Activated naive CD8-positive, alpha-beta T cell treated with anti-CD3 and anti-CD28 coated beads, Interleukin-2, amount 10 ng/mL, durations not matched to agents 7 days and 5 days (primary cell): ENCODE measurements around the gene LDLRAD4. TPM values are rescaled to one million over a fixed set of nuclear protein-coding genes. Genes with fewer than 3 reads are reported as not detected.

Experiments
- ATAC-seq: fragments of 150-1000 bp; cut with Tn5 transposase; one replicate; pipeline ENCODE4 v1.10.0; 2021; ENCODE audit warnings: low read depth, moderate library complexity
- POLR2A ChIA-PET: fragments of 350-600 bp; sonication (Branson Sonifier 250); formaldehyde crosslinking; loops from one replicate; lab custom pipeline; 2021; ENCODE audit warnings: antibody characterized with exemption; lab: Charles Lee
- DNase-seq: peaks from one replicate; pipeline ENCODE4 v3.0.0; 2021
- H3K27ac Mint-ChIP-seq: one replicate; pipeline ENCODE4 v1.8.0; 2022; ENCODE audit warnings: mild to moderate bottlenecking, mixed read lengths
- H3K27me3 Mint-ChIP-seq: one replicate; pipeline ENCODE4 v1.8.0; 2022; ENCODE audit warnings: mild to moderate bottlenecking, moderate library complexity, mixed read lengths
- H3K36me3 Mint-ChIP-seq: one replicate; pipeline ENCODE4 v1.8.0; 2021; ENCODE audit warnings: mild to moderate bottlenecking, mixed read lengths
- H3K4me1 Mint-ChIP-seq: one replicate; pipeline ENCODE4 v1.8.0; 2021; ENCODE audit warnings: mixed read lengths
- H3K4me3 Mint-ChIP-seq: one replicate; pipeline ENCODE4 v1.8.0; 2022; ENCODE audit warnings: mild to moderate bottlenecking, moderate library complexity, mixed read lengths
- H3K9me3 Mint-ChIP-seq: one replicate; pipeline ENCODE4 v1.8.0; 2021; ENCODE audit warnings: mixed read lengths
- total RNA-seq, 2 experiments: library from RNA; stranded (reverse); gene quantifications; one replicate each; pipeline ENCODE4 v1.2.3, GENCODE V29; 2021

LDLRAD4 gene
- total RNA-seq, 2 experiments from 2014 or later: 40.3 to 44.3 TPM

GRCh38 chr18:13516855-13517254 is 298.3 kb downstream of the LDLRAD4 start:
- POLR2A ChIA-PET: no interaction called here
- H3K27ac Mint-ChIP-seq: no peak overlapping the region
- H3K4me1 Mint-ChIP-seq: peaks cover 9% of the 10 kb centered on the region
- no peak overlapping the region for H3K4me3 Mint-ChIP-seq
- no peak for ATAC-seq
- H3K27me3 Mint-ChIP-seq: no peaks in the 10 kb centered on the region
- no peak for DNase-seq
- H3K9me3 Mint-ChIP-seq: peaks cover 3% of the 10 kb centered on the region
- peaks cover 29% of the 10 kb centered on the region for H3K36me3 Mint-ChIP-seq

DNA sequence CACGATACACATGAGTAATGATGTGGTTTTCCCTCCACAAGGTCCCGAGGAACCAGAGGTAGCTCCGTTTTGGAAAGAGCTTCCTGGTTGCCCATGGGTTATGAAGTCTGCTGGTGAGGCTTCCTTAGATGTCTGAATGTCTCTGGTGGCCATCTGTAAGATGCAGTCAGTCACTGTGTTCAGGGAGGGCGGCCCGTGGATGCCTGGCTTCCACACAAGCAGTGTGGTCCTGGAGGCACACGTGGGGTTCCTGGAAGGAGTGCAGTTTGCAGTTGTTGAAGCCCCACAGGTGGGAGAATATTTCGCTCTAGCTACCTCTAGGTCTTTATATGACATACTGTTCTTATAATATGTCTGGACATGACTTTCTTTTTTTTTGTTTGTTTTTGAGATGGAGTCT is 298.8 kb downstream of the LDLRAD4 start:
- no peak for ATAC-seq
- POLR2A ChIA-PET: no interaction called here
- peaks cover 3% of the 10 kb centered on the region for H3K9me3 Mint-ChIP-seq
- no peak overlapping the region for H3K27ac Mint-ChIP-seq
- no peak for DNase-seq
- H3K4me1 Mint-ChIP-seq: peaks cover 4% of the 10 kb centered on the region
- peaks cover 29% of the 10 kb centered on the region for H3K36me3 Mint-ChIP-seq
- no peaks in the 10 kb centered on the region for H3K27me3 Mint-ChIP-seq
- H3K4me3 Mint-ChIP-seq: no peak overlapping the region

GRCh38 chr18:13518382-13518781 is 299.8 kb downstream of the LDLRAD4 start:
- peaks cover 29% of the 10 kb centered on the region for H3K36me3 Mint-ChIP-seq
- no peak for ATAC-seq
- H3K9me3 Mint-ChIP-seq: peaks cover 3% of the 10 kb centered on the region
- DNase-seq: no peak
- H3K4me3 Mint-ChIP-seq: no peak overlapping the region
- H3K27ac Mint-ChIP-seq: no peak overlapping the region
- H3K27me3 Mint-ChIP-seq: no peaks in the 10 kb centered on the region
- H3K4me1 Mint-ChIP-seq: no peaks in the 10 kb centered on the region
- POLR2A ChIA-PET: interaction anchor here (0.9 kb wide), 1 partner anchor 16 kb away, joined by 3 read pairs; no protein-coding TSS in a partner anchor

GRCh38 chr18:13520306-13520705 is 301.7 kb downstream of the LDLRAD4 start:
- POLR2A ChIA-PET: no interaction called here
- no peaks in the 10 kb centered on the region for H3K4me1 Mint-ChIP-seq
- peaks cover 3% of the 10 kb centered on the region for H3K9me3 Mint-ChIP-seq
- DNase-seq (no peak), ATAC-seq (no peak)
- H3K36me3 Mint-ChIP-seq: peaks cover 32% of the 10 kb centered on the region
- H3K27me3 Mint-ChIP-seq: no peaks in the 10 kb centered on the region
- no peak overlapping the region for H3K4me3 Mint-ChIP-seq
- H3K27ac Mint-ChIP-seq: no peak overlapping the region

- POLR2A ChIA-PET: no interaction called here
- no peak overlapping the region for H3K4me3 Mint-ChIP-seq
- H3K9me3 Mint-ChIP-seq: peaks cover 3% of the 10 kb centered on the region
- H3K27ac Mint-ChIP-seq: no peak overlapping the region
- DNase-seq: no peak
- no peaks in the 10 kb centered on the region for H3K27me3 Mint-ChIP-seq
- ATAC-seq: no peak
- H3K36me3 Mint-ChIP-seq: peaks cover 32% of the 10 kb centered on the region
- no peaks in the 10 kb centered on the region for H3K4me1 Mint-ChIP-seq
These were observed 302.2 kb downstream of the LDLRAD4 start for GRCh38 chr18:13520741-13521140.

GRCh38 chr18:13521418-13521817 is 302.9 kb downstream of the LDLRAD4 start:
- Mint-ChIP-seq H3K27me3 (no peaks in the 10 kb centered on the region), H3K9me3 (peaks cover 3% of the 10 kb centered on the region), H3K4me3 (no peak overlapping the region), H3K27ac (no peak overlapping the region), H3K36me3 (peaks cover 28% of the 10 kb centered on the region), H3K4me1 (no peaks in the 10 kb centered on the region)
- POLR2A ChIA-PET: no interaction called here
- no peak for ATAC-seq
- no peak for DNase-seq

DNA sequence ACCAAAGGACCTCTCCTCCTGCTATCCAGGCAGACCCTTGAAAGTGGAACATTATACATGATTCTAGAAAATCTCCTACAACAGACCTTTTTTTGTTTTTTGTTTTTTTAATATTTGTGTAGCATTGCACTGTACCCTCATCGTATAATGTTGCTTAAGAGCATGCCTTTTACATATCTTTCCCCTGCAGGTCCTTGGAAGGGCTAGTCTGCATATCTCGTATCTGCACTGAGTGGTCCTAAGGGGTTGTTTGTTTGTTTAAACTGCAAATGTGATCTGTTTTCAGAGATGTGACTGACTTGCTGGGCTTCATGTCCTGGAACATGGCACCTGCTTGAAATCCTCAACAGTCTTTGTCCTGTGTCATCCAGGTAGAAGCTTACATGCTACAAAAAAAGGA is 303.7 kb downstream of the LDLRAD4 start:
- POLR2A ChIA-PET: no interaction called here
- no peak overlapping the region for H3K4me3 Mint-ChIP-seq
- DNase-seq: no peak

GRCh38 chr18:13522861-13523660 is 304.5 kb downstream of the LDLRAD4 start:
- peaks cover 1% of the 10 kb centered on the region for H3K9me3 Mint-ChIP-seq
- H3K27ac Mint-ChIP-seq: no peak overlapping the region
- H3K36me3 Mint-ChIP-seq: peaks cover 17% of the 10 kb centered on the region
- DNase-seq (no peak), ATAC-seq (no peak)
- no peak overlapping the region for H3K4me3 Mint-ChIP-seq
- POLR2A ChIA-PET: no interaction called here
- H3K4me1 Mint-ChIP-seq: no peaks in the 10 kb centered on the region
- H3K27me3 Mint-ChIP-seq: no peaks in the 10 kb centered on the region

More for the DNA sequence above, 303.7 kb downstream of the LDLRAD4 start:
- Mint-ChIP-seq H3K27ac (no peak overlapping the region), H3K4me1 (no peaks in the 10 kb centered on the region), H3K27me3 (no peaks in the 10 kb centered on the region), H3K36me3 (peaks cover 24% of the 10 kb centered on the region), H3K9me3 (peaks cover 3% of the 10 kb centered on the region)
- no peak for ATAC-seq

- no peaks in the 10 kb centered on the region for H3K4me1 Mint-ChIP-seq
- POLR2A ChIA-PET: no interaction called here
- no peak overlapping the region for H3K4me3 Mint-ChIP-seq
- no peak overlapping the region for H3K27ac Mint-ChIP-seq
- ATAC-seq: no peak
- H3K27me3 Mint-ChIP-seq: no peaks in the 10 kb centered on the region
- no peaks in the 10 kb centered on the region for H3K9me3 Mint-ChIP-seq
- no peak for DNase-seq
- H3K36me3 Mint-ChIP-seq: peaks cover 10% of the 10 kb centered on the region
These were observed 305.5 kb downstream of the LDLRAD4 start for GRCh38 chr18:13524054-13524453.

DNA sequence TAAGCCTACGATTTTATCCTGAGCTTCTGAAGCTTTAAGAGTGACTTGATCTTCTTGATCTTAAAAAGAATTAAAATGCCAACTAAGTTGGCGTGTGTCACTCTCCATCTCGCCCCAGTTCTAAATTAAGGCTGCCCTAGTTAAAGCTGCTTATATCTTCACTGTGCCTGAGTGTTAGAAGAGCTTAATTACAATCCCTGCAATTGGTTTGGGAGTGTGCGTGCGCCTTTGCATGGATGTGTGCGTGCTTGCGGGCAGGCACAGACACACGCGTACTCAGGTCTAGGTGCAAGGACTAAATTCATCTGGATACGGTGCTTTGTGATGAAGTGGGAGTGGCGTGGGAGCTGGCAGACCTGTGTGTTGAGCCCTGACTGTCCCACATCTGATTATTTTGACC is 306.3 kb downstream of the LDLRAD4 start:
- DNase-seq: no peak
- peaks cover 3% of the 10 kb centered on the region for H3K4me1 Mint-ChIP-seq
- no peak overlapping the region for H3K4me3 Mint-ChIP-seq
- ATAC-seq: no peak
- no peak overlapping the region for H3K27ac Mint-ChIP-seq
- POLR2A ChIA-PET: no interaction called here
- no peaks in the 10 kb centered on the region for H3K9me3 Mint-ChIP-seq
- H3K27me3 Mint-ChIP-seq: no peaks in the 10 kb centered on the region
- peaks cover 8% of the 10 kb centered on the region for H3K36me3 Mint-ChIP-seq

GRCh38 chr18:13525381-13526029 is 306.9 kb downstream of the LDLRAD4 start:
- ATAC-seq (no peak), DNase-seq (no peak)
- POLR2A ChIA-PET: no interaction called here
- no peak overlapping the region for H3K4me3 Mint-ChIP-seq
- peaks cover 8% of the 10 kb centered on the region for H3K36me3 Mint-ChIP-seq
- H3K4me1 Mint-ChIP-seq: peaks cover 3% of the 10 kb centered on the region
- H3K9me3 Mint-ChIP-seq: no peaks in the 10 kb centered on the region
- no peaks in the 10 kb centered on the region for H3K27me3 Mint-ChIP-seq
- no peak overlapping the region for H3K27ac Mint-ChIP-seq

GRCh38 chr18:13526519-13526918 is 308.0 kb downstream of the LDLRAD4 start:
- Mint-ChIP-seq H3K4me1 (peaks cover 3% of the 10 kb centered on the region), H3K27ac (no peak overlapping the region), H3K9me3 (no peaks in the 10 kb centered on the region), H3K4me3 (no peak overlapping the region), H3K36me3 (peaks cover 8% of the 10 kb centered on the region), H3K27me3 (no peaks in the 10 kb centered on the region)
- POLR2A ChIA-PET: no interaction called here
- DNase-seq (no peak), ATAC-seq (no peak)

GRCh38 chr18:13527256-13527655 is 308.7 kb downstream of the LDLRAD4 start:
- DNase-seq (no peak), ATAC-seq (no peak)
- Mint-ChIP-seq H3K9me3 (no peaks in the 10 kb centered on the region), H3K27me3 (no peaks in the 10 kb centered on the region), H3K36me3 (peaks cover 10% of the 10 kb centered on the region), H3K27ac (no peak overlapping the region), H3K4me3 (no peak overlapping the region), H3K4me1 (peaks cover 4% of the 10 kb centered on the region)
- POLR2A ChIA-PET: no interaction called here

DNA sequence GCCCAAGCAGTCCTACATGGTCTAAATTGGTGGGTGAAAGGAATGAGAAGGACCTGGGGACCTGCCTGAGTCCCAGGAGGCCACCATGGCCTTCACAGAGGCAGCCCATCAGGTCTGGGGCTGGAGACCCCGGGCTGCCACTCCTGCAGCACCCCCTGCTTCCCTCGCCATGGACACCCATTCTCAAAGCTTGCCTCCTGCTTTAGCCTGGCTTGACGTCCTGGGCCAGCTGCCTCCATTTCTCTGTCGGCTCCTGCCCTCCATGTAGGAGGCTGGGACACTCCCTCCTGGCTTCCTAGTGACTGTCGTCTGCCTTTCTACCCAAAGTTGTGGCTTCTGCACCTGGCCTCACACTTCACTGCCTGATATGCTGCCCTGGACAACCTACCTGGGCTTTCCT is 309.2 kb downstream of the LDLRAD4 start:
- ATAC-seq (no peak), DNase-seq (no peak)
- H3K27me3 Mint-ChIP-seq: no peaks in the 10 kb centered on the region
- no peak overlapping the region for H3K4me3 Mint-ChIP-seq
- peaks cover 11% of the 10 kb centered on the region for H3K36me3 Mint-ChIP-seq
- peaks cover 4% of the 10 kb centered on the region for H3K4me1 Mint-ChIP-seq
- no peaks in the 10 kb centered on the region for H3K9me3 Mint-ChIP-seq
- POLR2A ChIA-PET: no interaction called here
- no peak overlapping the region for H3K27ac Mint-ChIP-seq
